Measurements from ENCODE around the gene HBG1. TPM values are rescaled to one million over a fixed set of nuclear protein-coding genes. Genes with fewer than 3 reads are reported as not detected.

The HBG1 gene
- total RNA-seq, 1 donor from 2014 or later: not detected

- no peak for TF ChIP-seq CTCF (IDR thresholded peaks at IDR 0.05; ENCODE audit: unreplicated experiment)
- H3K4me3 Mint-ChIP-seq (ENCODE audit: low read depth): no peak overlapping the region
- H3K36me3 Mint-ChIP-seq (ENCODE audit: insufficient read depth): no peaks in the 10 kb centered on the region
- no peak overlapping the region for H3K27ac Mint-ChIP-seq
- no peaks in the 10 kb centered on the region for H3K4me1 Mint-ChIP-seq (ENCODE audit: low read depth)
- DNase-seq (ENCODE audit: low spot score, unreplicated experiment): no peak
- peaks cover 4% of the 10 kb centered on the region for H3K27me3 Mint-ChIP-seq
- no peaks in the 10 kb centered on the region for H3K9me3 Mint-ChIP-seq (ENCODE audit: low read depth)
Observed at GRCh38 chr11:5242208-5242607, 7.4 kb downstream of the HBG1 start.

DNA sequence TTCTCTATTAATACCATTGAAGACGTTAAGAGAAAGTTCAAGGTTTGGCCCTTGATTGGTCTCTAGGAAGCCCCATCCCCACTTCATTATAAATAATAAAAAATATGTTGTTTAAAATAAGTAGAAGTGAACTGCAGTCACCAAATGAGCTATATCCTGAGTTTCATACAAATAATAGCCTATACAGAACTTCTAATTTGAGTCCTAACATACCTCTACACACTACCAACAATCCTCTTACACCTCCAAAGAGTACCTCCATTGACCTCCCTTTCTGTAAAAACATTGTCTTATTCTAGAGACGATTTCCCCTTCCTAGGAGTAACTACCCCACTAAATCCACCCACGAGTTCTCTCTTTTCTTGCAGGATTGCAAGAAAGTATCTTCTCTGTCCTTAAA, 8.2 kb downstream of the HBG1 start:
- Mint-ChIP-seq H3K27me3 (no peaks in the 10 kb centered on the region), H3K36me3 (ENCODE audit: insufficient read depth) (no peaks in the 10 kb centered on the region), H3K4me3 (ENCODE audit: low read depth) (no peak overlapping the region), H3K27ac (no peak overlapping the region), H3K4me1 (ENCODE audit: low read depth) (no peaks in the 10 kb centered on the region), H3K9me3 (ENCODE audit: low read depth) (no peaks in the 10 kb centered on the region)
- no peak for TF ChIP-seq CTCF (IDR thresholded peaks at IDR 0.05; ENCODE audit: unreplicated experiment)
- no peak for DNase-seq (ENCODE audit: low spot score, unreplicated experiment)

DNA sequence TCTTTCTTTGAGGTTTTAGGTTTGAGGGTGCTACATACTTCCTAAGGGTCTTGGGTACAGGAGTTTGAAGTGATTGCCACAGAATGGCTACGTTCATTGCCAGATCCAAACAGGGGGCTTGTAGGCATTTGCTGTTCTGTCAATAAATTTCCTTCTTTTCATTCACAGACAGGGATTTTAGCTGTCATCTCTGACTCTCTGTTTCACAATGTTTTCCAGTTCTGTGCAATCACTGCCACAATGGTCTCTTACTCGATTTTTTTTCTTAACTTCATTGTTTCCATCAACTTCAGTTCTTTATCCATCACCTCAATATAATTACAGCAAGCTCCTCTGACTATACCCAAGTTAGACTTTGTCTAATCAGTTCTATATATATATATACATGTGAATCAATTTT, 9.2 kb downstream of the HBG1 start:
- no peak overlapping the region for H3K4me3 Mint-ChIP-seq (ENCODE audit: low read depth)

DNA sequence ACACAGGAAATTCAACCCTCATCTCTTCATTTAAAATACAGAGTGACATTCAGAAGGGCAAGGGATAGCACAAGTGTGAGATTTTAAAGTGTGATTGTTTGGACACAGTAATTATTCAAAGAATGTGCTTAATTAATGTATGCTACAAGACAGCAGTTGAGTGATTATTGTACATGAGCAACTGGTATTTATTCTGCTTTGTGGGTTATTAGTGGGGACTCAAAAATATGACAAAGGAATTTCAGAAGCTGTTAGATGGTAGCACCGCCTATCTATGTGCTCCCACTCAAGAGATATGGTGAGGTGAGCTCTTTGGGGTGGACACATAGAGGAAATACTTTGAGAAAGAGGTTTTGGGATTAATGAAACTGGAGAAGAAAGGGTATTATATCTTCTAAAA, 9.6 kb downstream of the HBG1 start:
- TF ChIP-seq CTCF (IDR thresholded peaks at IDR 0.05; ENCODE audit: unreplicated experiment): no peak
- no peak for DNase-seq (ENCODE audit: low spot score, unreplicated experiment)
- no peaks in the 10 kb centered on the region for H3K36me3 Mint-ChIP-seq (ENCODE audit: insufficient read depth)
- no peak overlapping the region for H3K27ac Mint-ChIP-seq
- no peaks in the 10 kb centered on the region for H3K27me3 Mint-ChIP-seq
- H3K4me3 Mint-ChIP-seq (ENCODE audit: low read depth): no peak overlapping the region
- no peaks in the 10 kb centered on the region for H3K9me3 Mint-ChIP-seq (ENCODE audit: low read depth)
- H3K4me1 Mint-ChIP-seq (ENCODE audit: low read depth): no peaks in the 10 kb centered on the region

More for the DNA sequence above, 9.2 kb downstream of the HBG1 start:
- no peaks in the 10 kb centered on the region for H3K36me3 Mint-ChIP-seq (ENCODE audit: insufficient read depth)
- no peaks in the 10 kb centered on the region for H3K4me1 Mint-ChIP-seq (ENCODE audit: low read depth)
- no peaks in the 10 kb centered on the region for H3K27me3 Mint-ChIP-seq
- no peak for DNase-seq (ENCODE audit: low spot score, unreplicated experiment)
- no peaks in the 10 kb centered on the region for H3K9me3 Mint-ChIP-seq (ENCODE audit: low read depth)
- TF ChIP-seq CTCF (IDR thresholded peaks at IDR 0.05; ENCODE audit: unreplicated experiment): no peak
- no peak overlapping the region for H3K27ac Mint-ChIP-seq

DNA sequence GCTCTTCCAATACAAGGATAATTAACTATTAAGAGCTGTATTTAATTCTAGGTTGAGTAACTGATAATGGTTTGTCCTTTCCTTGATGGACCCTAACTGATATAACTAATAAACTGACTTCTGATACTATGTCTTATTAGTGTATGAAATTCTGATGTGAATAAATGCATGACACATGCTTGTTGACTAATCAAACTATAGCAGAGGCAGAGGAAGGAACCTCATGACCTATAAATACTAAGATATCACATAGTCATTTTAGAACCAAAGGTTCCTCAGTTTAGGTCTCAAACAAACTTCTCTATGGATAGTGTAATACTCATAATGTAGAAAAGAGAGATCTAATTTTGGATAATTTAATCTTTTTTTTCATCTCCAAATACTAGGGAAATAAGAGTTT, 10.6 kb downstream of the HBG1 start:
- Mint-ChIP-seq H3K27me3 (no peaks in the 10 kb centered on the region), H3K4me3 (ENCODE audit: low read depth) (no peak overlapping the region)

More for the DNA sequence above, 10.6 kb downstream of the HBG1 start:
- Mint-ChIP-seq H3K4me1 (ENCODE audit: low read depth) (peaks cover 2% of the 10 kb centered on the region), H3K27ac (no peak overlapping the region), H3K36me3 (ENCODE audit: insufficient read depth) (no peaks in the 10 kb centered on the region), H3K9me3 (ENCODE audit: low read depth) (no peaks in the 10 kb centered on the region)
- TF ChIP-seq CTCF (IDR thresholded peaks at IDR 0.05; ENCODE audit: unreplicated experiment): no peak
- no peak for DNase-seq (ENCODE audit: low spot score, unreplicated experiment)

All from progenitor cell of endocrine pancreas (in vitro differentiated cells).